Prostate gland (tissue), 2 donors: Measurements from ENCODE around the gene AGBL3.

ENCODE experiments used
- CTCF ChIP-seq, 4 experiments: fragments of 200-600 bp in 2 of 4; fragments of 450-650 bp in 2 of 4; sonication (generic) in 2 of 4; IDR thresholded peaks; 1 replicate in 3 of 4; 2 replicates in 1 of 4; pipeline ENCODE4 v1.5.1; 2016 to 2019; ENCODE audit warnings: antibody characterized with exemption in 4 of 4, mild to moderate bottlenecking in 2 of 4, moderate library complexity in 2 of 4
- POLR2AphosphoS5 ChIP-seq: sonication (generic); formaldehyde crosslinking; IDR thresholded peaks from one replicate; pipeline ENCODE4 v1.6.1; 2017; ENCODE audit warnings: antibody characterized with exemption

- TF ChIP-seq POLR2AphosphoS5 = no peak
- TF ChIP-seq CTCF (IDR thresholded peaks at IDR 0.05) = no peak
Measured at GRCh38 chr7:134949171-134949570, 37.1 kb upstream of the AGBL3 start.
